ENCODE measurements around the gene TRAK1.

DNA sequence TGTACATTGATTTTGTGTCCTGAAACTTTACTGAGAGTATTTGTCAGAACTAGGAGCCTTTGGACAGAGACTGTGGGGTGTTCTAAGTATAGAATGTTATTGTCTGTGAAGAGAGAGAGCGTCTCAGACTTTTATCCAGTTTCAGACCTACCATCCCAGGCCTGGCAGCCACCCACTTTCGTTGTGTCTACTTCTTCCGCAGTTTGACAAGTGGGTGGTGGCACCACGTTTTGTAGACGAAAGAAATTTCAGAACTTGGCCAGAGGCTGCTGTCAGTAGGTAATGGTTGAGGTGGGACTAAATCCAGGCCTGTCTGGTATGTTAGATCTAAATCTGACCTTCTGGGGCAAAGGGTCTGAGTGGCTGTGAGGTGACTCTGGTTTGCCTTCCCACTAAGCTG is 13.4 kb upstream of the TRAK1 start:
- TF ChIP-seq, protein P1, sequence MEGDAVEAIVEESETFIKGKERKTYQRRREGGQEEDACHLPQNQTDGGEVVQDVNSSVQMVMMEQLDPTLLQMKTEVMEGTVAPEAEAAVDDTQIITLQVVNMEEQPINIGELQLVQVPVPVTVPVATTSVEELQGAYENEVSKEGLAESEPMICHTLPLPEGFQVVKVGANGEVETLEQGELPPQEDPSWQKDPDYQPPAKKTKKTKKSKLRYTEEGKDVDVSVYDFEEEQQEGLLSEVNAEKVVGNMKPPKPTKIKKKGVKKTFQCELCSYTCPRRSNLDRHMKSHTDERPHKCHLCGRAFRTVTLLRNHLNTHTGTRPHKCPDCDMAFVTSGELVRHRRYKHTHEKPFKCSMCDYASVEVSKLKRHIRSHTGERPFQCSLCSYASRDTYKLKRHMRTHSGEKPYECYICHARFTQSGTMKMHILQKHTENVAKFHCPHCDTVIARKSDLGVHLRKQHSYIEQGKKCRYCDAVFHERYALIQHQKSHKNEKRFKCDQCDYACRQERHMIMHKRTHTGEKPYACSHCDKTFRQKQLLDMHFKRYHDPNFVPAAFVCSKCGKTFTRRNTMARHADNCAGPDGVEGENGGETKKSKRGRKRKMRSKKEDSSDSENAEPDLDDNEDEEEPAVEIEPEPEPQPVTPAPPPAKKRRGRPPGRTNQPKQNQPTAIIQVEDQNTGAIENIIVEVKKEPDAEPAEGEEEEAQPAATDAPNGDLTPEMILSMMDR (IDR thresholded peaks at IDR 0.05), result no peak
- TF ChIP-seq POLR2A (IDR thresholded peaks at IDR 0.05), result no peak
